GM19238 (cell line): ENCODE data around the gene PDE1C.
"Not testable (repeated sequence)": the region's sequence is repeated elsewhere in the genome, so short reads cannot be mapped to it uniquely, and the experiment has no call there.

Experiments
- DNase-seq: peaks from one replicate; pipeline ENCODE4 v3.0.0; 2011; ENCODE audit warnings: low spot score; ENCODE audit not compliant: insufficient read length

PDE1C gene

GRCh38 chr7:31851119-31851518 is 219.1 kb downstream of the PDE1C start:
- no peak for DNase-seq

DNA sequence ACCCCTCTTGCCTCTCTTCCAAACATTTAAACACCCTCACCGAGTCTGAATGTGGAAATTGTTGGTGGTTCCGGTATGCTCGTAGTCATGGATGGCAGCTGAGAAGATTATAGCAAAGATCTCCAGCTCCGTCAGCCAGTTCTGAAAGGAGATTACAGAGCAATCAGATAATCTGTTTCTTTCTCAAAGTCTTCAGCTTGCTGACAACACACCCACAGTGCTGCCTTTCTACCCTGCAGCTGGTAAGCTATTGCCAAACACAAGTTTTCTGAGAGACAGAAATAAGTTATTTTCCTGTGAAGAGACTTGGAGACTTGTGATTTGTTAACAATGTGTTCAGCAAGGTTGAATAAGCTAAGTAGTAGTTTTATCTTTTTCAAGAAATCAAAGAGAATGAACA is 219.6 kb downstream of the PDE1C start:
- no peak for DNase-seq

DNA sequence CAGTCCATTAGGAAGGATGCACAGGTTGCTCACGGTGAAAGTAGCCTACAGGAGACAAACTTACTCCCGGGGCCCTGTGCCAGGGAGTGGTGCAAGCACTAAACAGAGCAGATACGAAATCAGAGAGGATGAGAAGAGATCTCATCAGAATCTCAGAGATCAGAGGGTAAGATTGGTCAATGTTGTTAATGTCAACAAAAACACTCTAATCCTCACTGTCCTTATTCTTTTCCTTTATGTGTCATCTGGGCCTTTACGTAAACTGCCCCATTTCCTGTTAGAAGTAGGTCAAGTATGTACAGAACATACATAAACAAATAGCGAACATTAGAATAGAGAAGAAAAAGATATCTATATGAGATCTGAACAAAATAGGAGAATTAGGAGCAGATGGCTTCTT is 220.1 kb downstream of the PDE1C start:
- no peak for DNase-seq

- no peak for DNase-seq
Measured at GRCh38 chr7:31835471-31835870, 234.7 kb downstream of the PDE1C start.

- DNase-seq = not testable (repeated sequence)
Measured at GRCh38 chr7:31833625-31834024, 236.6 kb downstream of the PDE1C start.

DNA sequence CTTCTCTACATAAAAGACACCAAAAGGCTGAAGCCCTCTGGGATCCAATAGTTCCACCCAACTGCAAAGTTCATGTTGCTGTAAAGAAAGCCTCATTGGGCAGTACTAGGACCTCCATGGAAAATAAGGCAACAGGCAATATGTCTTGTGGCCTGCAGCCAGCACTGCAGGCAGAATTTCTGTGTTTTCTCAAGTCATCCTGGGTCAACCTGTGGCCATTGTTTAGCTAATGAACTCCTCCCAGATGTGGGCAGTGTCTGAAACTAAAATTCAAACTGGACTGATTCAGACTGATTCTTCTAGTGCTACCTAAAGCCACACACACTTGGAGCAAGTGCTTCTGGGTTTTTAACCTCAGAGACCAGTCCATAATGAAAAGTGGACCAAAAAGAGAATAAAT is 241.7 kb downstream of the PDE1C start:
- DNase-seq = no peak

DNA sequence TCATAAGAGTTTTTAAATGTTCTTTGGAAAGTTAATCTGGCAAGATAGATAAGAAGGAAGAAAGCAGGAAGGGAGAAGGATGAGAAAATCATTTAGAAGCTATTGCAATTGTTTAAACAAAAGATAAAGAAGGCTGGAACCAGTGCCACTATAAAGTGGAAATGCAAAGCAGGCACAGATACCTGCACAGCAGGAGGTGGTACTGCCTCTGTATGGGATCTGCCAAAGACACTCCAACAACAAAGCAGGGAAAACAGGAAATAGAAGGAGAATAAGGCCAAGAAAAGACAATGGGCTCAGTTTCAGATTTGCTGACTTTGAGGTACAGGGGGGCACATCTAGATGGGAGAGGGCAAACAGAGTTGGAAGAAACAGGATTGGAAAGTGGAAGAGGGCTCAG is 244.6 kb downstream of the PDE1C start:
- DNase-seq = no peak

DNA sequence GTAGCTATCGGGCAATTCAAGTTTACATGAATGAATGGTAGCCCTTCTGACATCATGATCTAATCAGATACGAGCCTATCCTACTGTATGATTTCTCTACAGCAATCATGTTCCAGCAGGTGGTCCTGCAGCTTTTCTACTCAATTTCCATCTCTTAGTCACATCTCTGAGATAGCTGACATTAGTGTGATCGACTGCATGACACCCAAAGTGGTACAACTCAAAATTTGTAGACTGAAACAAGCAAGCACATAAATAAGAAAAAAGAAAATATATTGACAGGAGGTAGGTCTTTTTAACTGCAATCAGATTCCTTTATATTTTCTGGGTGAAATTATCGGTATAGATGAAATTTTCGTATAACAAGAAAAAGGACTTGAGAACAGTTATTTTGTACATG is 251.2 kb downstream of the PDE1C start:
- no peak for DNase-seq

- DNase-seq = no peak
Measured at GRCh38 chr7:31816810-31817209, 253.4 kb downstream of the PDE1C start.

DNA sequence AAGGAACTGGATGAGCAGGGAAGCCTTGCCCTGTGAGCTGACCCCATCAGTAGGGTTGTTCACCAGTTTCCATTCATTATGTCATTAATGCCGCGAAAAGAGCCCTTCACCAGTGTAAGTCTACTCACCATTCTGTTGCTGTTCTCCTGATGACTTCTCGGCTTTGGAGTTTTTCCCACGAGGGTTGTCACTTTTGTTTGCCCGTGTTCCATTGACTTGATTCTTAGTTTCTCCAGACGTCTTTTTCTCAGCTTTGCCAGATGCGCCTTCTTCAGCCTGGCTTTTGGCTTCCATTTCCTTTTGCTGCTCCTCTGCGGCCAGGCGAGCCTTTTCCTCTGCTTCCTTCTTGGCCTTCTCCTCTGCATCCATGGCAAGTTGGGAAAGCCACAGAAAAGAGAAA is 254.4 kb downstream of the PDE1C start:
- no peak for DNase-seq

GRCh38 chr7:31814187-31814586 is 256.0 kb downstream of the PDE1C start:
- DNase-seq = no peak

DNA sequence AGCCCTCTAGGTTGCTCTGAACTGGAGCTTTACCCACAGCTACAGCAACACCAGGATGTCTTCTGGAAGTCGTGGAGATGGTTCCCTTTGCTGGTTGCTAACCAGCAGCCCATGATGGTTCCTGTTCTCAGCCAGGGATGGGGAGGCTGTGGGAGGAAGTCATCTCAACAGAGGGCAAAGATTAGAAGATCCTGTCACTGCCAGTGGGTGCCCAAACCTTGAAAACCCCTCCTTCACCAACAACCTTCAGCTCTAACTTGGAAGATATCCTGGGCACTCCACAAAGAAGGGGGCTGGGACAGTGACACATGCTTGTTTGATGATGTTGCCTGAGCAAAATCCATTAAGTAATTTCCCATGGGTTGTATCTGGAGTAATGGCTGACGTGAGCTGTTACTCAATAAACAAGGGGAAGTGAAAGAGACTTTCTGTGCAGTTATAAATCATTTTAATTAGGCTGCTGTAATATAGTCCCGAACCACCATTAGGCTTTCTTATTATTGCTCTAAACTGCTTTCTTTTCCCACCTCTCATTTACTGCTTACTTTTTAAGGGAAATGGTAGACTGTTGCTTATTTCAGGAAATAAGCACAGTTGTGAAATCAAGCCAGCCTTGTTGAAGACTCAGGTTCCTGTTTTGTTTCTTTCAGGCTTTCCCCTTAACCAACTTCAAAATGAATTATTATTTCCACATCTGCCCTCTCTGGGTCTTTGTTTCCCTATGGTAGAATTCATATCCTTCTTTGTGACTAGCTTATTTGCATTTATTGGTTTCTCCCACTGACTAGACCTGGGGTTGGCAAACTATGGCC is 258.4 kb downstream of the PDE1C start:
- no peak for DNase-seq

- DNase-seq = no peak
Measured at GRCh38 chr7:31805209-31805818, 264.9 kb downstream of the PDE1C start.

DNA sequence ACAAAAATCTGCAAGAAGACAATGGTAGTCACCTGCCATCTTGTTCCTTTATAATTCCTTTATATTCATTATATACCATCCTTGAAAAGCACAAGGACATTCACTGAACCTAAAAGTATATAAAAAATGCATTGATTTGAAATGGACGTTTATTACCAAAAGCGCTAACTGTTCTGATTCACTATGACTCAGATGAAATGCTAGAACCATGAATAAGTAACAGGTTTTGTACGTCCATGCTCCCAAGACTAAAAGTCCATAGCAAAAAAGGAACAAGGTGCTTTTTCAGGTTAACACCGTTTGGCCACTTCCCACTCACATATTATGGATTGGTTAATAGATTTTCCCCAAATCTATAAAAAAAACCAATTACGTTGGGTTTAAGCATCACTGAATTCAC is 273.8 kb downstream of the PDE1C start:
- no peak for DNase-seq

GRCh38 chr7:31794851-31795344 is 275.3 kb downstream of the PDE1C start:
- no peak for DNase-seq

GRCh38 chr7:31791881-31792280 is 278.3 kb downstream of the PDE1C start:
- no peak for DNase-seq

DNA sequence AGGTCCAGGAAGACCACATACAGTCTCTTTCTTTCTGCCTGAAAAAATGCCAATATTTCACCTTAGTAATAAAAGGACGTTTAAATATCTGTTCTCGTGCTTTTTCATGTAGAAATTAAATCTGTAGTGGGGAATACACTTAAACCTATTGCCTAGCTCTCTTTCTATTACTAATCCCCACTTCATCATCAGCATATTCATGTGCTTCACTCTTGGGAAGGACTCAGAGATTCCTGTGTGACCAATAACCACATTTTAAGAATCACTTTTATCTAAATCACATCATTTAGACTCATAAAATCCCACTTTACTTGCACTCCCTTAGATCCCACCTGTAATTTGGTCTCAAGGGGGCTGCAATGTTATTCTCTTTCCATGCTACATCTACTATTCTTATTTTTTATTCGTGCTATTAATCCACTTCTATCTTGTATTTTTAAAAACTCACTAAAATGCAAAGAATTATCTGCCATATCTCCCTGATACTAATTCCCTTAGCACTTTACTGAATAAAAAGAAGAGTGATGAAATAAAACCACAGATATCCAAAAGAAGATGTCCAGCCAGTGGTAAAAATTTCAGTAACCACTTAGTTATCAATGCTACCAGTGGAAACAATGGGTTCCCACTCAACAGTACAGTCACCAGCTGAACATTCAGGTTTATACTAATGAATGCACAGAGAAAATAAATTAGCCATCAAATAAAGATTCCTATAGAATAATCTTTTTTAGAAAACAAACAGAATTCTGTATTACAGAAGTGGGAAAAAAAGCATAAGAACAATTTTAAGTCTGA is 281.1 kb downstream of the PDE1C start:
- no peak for DNase-seq

GRCh38 chr7:31788445-31788844 is 281.8 kb downstream of the PDE1C start:
- DNase-seq = no peak

DNA sequence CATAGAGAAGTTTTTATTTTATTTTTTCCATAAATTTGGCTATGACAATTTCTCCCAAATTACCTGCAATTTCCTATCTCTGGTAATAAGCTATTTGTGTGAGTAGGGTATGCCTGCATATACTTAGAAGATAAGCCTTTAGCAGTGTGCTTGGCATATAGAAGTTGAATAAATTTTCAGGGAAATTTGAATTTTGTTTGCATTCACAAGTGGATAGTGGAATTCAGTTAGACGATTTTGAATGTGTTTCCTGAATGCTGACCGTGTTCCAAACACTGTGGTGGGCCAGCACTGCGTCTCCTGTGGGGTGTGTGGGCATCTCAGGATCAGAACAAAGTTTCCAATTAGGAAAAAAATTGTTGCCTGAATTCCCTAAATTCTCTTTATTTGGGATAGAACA is 283.9 kb downstream of the PDE1C start:
- no peak for DNase-seq

GRCh38 chr7:31785101-31785500 is 285.1 kb downstream of the PDE1C start:
- DNase-seq = no peak

- DNase-seq = no peak
Measured at GRCh38 chr7:31783221-31783620, 287.0 kb downstream of the PDE1C start.

- peak; percentile 30 for DNase-seq
Measured at GRCh38 chr7:31782411-31782991, 287.7 kb downstream of the PDE1C start.
